HG03354 (cell line): ENCODE data around the gene STYXL1.

Experiments used
- ATAC-seq: cut with Tn5 transposase; IDR thresholded peaks from one replicate; pipeline ENCODE4 v1.9.1; 2021; ENCODE audit warnings: mild to moderate bottlenecking; ENCODE audit not compliant: unreplicated experiment, poor library complexity, severe bottlenecking

STYXL1 gene

DNA sequence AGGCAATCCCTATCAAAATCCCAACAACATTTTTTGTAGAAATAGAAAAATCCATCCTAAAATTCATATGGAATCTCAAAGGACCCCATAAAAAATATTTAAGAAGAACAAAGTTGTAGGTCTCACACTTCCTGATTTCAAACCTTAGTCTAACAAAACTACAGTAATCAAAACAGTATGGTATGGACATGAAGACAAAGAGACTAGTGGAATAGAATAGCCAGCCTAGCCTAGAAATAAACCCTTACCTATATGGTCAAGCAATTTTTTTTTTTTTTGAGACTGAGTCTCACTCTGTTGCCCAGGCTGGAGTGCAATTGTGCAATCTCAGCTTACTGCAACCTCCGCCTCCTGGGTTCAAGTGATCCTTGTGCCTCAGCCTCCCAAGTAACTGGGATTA lies 49.8 kb downstream of the STYXL1 start:
- no peak for ATAC-seq

DNA sequence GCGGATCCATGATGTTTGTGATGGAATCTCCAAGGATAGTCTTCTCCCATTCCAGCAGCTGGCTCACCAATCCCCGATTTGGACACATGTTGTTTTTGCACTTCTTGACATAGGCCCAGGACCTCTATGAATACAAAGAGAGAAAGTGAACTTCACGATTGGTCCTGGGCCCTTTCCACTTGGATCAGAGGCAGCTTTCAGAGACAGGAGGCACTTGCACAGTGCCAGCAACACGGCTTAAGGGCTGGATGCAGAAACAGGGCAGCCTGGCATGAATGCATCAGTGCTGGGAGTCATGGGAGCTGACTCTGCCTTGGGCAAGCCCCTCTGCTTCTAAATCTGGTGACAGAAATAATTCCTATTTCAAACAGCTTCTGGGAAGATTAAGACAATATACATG lies 51.3 kb downstream of the STYXL1 start:
- ATAC-seq, result no peak

DNA sequence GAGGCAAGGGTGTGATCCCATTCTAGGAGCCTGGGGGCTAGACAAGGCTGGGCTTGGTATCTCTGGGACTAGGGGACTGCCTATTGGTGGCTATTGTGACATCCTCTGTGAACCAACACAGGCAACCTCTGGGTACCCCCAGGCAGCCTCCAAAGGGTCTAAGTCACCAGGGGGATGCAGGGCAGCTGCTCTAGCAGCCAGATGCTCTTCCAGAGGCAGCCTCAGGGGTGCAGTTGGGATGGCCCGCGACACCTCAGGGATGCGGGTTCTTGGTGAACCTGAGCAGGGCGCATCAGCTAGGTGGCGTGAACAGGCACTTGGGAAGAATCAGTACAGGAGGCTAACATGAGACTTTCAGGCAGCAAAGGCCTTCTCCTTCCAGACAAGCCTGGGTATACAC lies 51.8 kb downstream of the STYXL1 start:
- no peak for ATAC-seq

DNA sequence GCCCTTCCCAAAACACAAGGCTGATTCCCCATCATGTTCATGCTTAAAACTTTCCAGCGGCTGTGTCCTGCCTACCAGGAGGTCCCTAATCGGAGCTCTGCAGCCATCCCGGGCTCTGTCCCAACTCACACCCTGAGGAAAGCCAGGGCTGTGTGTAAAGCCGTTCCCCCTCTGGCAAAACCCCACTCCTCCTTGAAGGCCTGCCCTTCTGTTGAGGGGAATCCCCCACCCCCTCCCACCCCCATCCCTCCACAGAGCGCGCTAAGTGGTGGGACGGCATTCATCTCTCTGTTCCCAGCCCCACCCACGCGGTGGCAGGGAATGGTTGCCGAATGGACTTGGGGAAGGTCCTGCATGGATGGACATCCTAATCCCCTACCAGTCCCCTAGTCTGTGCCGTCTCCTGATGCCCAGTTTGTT lies 52.7 kb downstream of the STYXL1 start:
- ATAC-seq, result no peak

DNA sequence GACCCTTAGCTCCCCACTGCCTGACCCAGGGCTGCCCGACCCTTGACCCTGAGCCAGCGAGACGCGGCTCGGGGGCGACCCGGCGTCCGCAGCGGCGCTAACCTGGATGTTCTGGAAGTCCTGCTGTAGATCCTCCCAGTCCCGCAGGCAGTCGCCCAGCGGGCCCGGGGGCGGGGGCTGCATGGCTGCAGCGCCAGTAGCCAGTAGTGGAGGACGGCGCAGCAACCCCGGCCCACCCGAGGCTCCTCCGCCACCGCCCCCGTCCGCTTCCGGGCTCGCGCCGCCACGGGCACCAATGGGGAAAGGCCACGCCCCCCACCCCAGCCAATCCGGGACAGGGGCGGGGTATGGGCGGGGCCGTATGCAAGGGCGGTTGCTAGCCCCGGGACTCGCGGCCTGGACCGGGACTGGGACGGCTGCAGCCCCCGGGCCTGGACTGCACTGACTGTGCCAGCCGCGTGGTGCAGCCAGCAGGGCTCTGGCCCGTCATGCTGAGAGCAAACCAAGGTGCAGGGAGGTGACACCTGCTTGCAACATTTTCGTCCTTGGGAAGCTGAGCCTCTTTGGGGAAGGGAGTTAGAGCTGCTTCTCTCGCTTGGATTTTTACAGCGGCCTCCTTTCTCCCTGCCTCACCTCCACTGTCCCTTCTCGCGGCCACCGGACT lies 53.3 kb downstream of the STYXL1 start, which contains the start of gene TMEM120A:
Gene TMEM120A (minus strand): TSS at position 208 of the 664 bp plus-strand sequence. CDS start 25 bp downstream, at position 183.
- peak; percentile 95 for ATAC-seq

DNA sequence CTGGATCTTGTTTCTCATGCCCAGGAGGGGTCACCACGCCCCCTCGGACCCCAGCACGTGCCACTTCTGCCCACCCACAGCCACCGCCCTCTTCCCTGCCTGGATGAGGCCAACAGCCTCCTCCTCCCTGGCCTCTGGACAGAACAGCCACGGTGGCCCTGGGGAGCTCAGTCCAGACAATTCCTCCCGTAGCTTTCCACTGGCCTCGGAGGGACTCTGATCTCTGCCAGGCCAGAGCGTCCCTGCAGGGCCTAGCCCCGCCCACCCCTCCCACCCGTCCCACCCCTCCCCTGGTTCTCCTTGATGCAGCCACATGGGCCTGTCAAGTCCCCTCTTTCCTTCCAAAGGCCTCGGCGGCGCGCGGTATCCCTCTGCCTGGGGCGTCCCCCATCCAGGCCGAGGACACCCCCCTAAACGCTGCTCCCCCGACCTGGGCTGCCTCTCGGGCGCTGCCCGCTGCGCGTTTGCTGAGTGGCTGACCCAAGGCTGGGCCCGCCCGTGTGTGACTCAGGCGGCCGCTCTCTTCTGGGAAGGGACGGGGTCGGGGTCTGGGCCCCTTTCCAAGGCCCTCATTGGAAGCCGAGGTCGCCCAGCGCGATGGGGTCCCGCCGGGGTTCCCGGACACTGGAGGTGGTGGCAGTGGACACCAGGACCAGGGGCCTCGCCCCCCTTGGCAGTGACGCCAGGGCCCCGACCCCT lies 54.0 kb downstream of the STYXL1 start:
- peak; percentile 24 for ATAC-seq

DNA sequence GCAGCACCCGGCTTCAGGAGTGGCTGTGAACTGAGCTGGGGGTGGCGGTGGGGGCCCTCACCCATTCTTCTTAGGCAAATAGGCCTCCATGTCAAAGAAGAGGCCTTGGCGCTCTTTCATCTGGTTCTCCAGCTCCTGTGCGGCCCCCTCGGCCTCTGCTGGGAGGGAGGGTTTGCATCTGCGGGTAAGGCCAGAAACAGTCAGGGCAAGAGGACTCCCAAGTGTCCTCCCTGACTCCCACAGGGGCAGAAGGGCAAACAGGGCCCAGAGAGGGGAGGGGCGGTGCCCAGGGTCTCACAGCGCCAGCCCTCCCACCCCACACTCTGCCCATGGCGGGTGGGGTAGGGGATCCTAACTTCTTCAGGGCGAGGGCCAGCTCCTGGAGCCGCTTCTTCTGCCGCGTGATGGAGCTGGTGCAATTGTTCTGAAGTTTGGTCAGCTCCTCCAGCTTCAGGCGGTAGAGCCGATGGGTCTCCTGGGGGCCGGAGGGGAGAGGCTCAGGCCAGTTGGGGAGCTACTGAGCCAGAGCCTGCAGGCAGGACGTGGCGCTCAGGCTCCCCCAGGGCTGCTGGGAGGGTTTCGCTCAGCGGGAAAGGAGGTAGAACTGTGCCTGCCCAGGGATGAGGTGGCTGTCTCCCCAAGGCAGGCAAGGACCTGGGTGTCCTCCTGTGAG lies 55.6 kb downstream of the STYXL1 start:
- ATAC-seq, result no peak

DNA sequence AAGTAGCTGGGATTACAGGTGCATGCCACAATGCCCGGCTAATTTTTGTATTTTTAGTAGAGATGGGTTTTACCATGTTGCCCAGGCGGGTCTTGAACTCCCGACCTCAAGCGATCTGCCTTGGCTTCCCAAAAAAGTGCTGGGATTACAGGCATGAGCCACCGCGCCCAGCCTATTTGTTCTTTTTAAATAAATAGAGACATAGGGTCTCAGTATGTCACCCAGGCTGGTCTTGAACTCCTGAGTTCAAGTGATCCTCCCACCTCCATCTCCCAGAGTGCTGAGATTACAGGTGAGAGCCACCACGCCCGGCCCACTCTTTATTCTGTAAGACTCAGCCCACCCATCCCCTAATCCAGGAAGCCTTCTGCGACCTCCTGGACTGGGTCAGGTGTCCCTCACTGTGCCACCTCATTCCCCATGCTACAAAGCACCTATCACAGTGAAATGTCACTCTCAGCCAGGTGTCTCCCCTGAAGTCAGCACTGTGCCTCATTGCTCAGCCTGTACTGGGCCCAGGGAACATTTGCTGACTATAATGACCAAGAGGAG lies 56.2 kb downstream of the STYXL1 start:
- ATAC-seq, result no peak

DNA sequence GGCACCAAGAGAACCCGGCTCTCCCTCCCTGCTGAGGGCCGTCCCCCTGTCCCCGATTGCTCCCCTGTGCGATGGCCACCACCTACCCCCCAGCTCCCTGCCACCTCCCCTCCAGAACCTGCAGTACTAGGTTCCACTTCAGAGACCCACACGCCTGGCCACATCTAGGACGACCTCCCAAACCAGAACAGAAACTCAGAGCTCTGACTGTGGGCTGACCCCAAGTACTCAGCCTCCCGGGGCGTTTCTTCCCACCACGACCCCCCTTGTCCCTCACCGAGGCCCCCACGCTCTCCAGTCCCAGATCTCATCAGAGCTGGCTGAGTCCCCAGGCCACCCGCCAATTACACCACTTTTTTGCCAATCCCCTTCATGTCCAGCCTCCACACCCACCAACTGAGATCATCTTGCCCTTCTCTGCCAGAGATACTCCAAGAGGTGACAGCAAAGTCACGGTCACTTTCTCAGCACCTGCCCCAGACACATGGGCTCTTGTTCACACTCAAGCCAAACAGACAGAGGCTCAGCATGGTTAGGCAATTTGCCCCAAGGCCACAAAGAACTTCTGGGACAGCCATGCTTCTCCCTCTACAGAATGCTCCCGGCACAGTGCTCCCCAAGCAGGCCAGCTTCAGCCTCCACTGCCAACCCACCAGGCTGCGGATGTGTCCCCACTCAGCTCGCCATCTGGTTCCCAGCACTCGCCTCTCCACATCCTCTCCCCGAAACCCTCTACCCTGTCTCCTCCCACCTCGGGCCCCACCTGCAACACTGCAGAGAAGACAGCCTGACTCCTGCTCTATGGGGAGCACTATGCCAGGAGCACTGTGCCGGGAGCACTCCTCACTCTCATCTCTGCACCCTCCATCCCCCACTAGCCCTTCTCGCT lies 58.1 kb downstream of the STYXL1 start:
- no peak for ATAC-seq

DNA sequence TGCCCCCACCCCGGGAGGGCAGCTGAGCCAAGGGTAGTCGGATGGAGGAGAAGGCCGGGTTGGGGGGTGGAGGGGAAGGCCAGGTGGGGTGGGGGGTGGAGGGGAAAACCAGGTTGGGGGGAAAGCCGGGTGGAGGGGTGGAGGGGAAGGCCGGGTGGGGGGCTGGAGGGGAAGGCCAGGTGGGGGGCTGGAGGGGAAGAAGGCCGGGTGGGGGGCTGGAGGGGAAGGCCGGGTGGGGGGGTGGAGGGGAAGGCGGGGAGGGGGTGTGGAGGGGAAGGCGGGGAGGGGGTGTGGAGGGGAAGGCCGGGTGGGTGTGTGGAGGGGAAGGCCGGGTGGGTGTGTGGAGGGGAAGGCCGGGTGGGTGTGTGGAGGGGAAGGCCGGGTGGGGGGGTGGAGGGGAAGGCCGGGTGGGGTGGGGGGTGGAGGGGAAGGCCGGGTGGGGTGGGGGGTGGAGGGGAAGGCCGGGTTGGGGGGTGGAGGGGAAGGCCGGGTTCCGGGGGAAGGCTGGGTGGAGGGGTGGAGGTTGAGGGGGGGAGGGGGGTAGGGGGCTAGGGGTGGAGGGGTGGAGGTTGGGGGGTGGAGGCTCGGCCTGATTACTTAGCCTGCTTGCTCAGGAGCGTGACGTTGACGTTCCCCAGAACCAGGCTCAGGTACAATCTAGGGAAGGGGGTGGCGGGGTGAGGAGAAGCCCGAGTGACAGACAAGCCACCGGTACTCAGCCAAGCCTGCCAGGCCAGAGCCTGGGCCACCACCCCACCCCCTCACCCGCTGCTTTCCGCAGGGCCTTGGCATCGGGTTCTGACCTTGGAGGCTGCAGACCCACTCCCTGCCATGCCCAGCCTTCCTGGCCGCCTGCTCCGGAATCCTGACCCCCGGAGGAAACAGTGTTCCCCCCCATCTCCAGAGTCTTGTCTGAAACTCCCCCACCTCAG lies 59.0 kb downstream of the STYXL1 start:
- no peak for ATAC-seq

DNA sequence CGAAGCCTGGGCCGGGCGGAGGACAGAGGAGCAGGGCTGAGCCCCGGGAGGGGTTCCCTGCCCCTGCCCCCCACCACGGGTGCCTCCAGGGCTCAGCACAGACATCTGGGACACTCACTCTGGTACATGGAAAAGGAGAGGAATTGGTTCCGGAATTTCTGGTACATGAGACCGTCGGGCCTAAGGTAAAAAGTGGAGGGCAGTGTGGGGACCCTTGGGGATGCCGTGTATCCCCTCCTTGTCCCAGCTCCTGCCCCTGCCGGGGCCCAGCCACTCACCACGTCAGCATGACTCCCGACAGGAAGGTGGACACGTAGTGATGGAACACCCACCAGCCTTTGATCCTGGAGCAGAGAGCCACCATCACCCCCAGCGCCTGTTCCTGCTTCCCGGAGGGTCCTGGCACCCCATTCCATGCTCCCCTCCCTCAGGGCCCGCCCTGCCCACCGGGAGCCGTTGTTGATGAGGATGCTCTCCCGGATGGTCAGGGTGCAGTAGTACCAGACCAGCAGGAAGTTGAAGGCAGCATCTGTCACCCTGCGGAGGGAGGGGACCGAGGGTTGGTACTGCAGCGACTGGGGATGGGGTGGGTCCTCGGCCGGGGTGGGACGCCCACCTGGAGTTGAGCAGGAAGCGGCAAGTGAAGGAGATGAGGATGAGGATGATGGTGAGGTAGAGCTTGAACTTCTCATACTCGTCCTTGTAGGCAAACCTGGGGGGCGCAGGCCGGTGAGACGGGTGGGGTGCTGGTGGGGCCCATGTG lies 59.8 kb downstream of the STYXL1 start:
- ATAC-seq, result no peak

DNA sequence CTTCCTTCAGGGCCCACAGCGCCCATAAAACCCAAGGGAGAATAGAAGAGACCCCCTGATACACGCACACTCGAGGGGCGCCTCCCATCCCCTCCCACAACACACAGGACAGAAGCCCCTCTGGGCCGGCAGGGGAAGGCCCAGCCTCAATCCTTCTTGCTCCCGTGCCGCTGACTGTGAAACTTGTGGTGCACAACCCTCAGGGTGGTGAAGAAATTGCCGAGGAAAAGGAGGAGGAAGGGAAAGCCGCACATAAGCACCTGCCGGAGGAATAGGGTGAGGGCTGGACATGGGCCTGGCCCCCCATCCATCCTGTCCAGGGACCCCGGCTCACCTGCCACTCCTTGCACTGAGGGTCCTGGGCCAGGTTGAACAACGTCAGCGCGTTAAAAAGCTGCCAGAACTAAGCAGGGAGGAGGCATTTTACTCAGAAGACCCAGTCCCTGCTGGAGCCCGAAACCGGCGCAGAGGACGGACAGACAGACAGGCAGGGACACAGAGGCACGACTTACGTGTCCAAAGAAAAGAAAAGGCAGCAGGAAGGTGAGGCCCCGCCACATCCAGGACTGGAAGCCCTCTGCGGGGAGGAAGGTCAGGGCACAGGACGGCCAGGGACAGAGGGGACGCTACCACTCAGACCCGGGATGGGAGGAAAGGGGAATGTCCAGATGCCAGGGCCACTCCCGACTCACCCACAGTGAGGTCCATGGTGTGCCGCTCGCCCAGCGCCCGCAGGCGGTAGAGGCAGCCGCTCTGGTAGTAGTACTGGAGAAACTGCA lies 60.6 kb downstream of the STYXL1 start:
- no peak for ATAC-seq

DNA sequence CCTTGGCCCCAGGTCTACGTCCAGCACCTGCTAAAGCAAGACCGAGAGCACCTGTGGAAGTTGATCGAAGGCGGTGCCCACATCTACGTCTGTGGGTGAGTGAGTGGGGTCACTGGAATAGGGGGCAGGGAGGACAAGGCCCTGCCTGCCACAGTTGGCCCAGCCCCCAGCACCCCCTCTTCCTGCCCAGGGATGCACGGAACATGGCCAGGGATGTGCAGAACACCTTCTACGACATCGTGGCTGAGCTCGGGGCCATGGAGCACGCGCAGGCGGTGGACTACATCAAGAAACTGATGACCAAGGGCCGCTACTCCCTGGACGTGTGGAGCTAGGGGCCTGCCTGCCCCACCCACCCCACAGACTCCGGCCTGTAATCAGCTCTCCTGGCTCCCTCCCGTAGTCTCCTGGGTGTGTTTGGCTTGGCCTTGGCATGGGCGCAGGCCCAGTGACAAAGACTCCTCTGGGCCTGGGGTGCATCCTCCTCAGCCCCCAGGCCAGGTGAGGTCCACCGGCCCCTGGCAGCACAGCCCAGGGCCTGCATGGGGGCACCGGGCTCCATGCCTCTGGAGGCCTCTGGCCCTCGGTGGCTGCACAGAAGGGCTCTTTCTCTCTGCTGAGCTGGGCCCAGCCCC lies 61.5 kb downstream of the STYXL1 start:
- no peak for ATAC-seq

DNA sequence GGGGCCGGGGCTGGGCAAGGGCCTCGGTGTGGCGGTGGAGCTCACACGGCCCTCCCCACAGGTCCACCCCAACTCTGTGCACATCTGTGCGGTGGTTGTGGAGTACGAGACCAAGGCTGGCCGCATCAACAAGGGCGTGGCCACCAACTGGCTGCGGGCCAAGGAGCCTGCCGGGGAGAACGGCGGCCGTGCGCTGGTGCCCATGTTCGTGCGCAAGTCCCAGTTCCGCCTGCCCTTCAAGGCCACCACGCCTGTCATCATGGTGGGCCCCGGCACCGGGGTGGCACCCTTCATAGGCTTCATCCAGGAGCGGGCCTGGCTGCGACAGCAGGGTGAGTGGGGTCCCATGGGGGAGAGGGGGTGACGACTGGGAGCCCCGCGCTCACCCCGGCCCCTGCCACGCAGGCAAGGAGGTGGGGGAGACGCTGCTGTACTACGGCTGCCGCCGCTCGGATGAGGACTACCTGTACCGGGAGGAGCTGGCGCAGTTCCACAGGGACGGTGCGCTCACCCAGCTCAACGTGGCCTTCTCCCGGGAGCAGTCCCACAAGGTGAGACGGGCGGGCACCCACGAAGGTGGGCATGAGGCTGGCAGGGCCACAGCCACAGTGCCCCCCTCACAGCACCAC lies 62.2 kb downstream of the STYXL1 start:
- ATAC-seq, result no peak

DNA sequence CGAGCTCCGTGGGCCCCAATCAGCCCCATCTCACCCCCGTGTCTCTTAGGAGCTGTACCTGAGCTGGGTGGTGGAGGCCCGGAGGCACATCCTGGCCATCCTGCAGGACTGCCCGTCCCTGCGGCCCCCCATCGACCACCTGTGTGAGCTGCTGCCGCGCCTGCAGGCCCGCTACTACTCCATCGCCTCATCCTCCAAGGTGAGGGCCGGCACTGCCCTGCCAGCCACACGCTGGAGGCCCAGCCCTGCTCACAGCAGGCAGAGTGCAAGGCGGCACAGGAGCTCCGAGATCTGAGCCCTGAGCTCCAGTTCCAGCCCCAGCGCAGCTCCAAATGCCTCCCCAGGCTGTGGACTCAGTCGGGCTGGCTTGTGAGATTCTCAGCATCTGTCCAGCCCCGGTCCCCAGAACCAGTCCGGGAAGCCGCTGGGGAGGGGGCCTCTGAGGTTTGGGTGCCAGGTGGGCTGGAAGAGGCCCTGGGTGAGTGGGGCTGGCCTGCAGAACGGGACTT lies 62.7 kb downstream of the STYXL1 start:
- ATAC-seq, result no peak
